Natural killer cell treated with Interleukin-12 subunit alpha and Interleukin-12 subunit beta and Interleukin-15 and Interleukin-18, amount 100 ng/mL, for 72 hours (primary cell): ENCODE measurements around the gene ACAD10. TPM values are rescaled to one million over a fixed set of nuclear protein-coding genes. Genes with fewer than 3 reads are reported as not detected.
"Not testable (repeated sequence)": the region's sequence is repeated elsewhere in the genome, so short reads cannot be mapped to it uniquely, and the experiment has no call there.

Experiments used
- ATAC-seq, 2 donors: fragments of 150-1000 bp; cut with Tn5 transposase in 1 of 2; sonication (Bioruptor Pico), chemical (Tn5 transposase) in 1 of 2; 2 replicates each; pipeline ENCODE4 v1.10.0; 2021
- DNase-seq: peaks from one replicate; pipeline ENCODE4 v3.0.0; 2022; ENCODE audit warnings: low spot score
- H3K27ac Mint-ChIP-seq, 2 donors: 1 replicate in 1 of 2; 2 replicates in 1 of 2; pipeline ENCODE4 v1.8.0; 2022; ENCODE audit warnings: mixed read lengths in 2 of 2, mild to moderate bottlenecking in 1 of 2, moderate library complexity in 1 of 2
- H3K27me3 Mint-ChIP-seq, 2 donors: 1 replicate in 1 of 2; 2 replicates in 1 of 2; pipeline ENCODE4 v1.8.0; 2022; ENCODE audit warnings: mixed read lengths in 2 of 2
- H3K36me3 Mint-ChIP-seq: one replicate; pipeline ENCODE4 v1.8.0; 2022; ENCODE audit warnings: mixed read lengths
- H3K4me1 Mint-ChIP-seq, 2 donors: 1 replicate in 1 of 2; 2 replicates in 1 of 2; pipeline ENCODE4 v1.8.0; 2022; ENCODE audit warnings: low read depth in 2 of 2, mixed read lengths in 2 of 2, mild to moderate bottlenecking in 1 of 2
- H3K4me3 Mint-ChIP-seq: one replicate; pipeline ENCODE4 v1.8.0; 2022; ENCODE audit warnings: mixed read lengths
- H3K9me3 Mint-ChIP-seq: 2 replicates; pipeline ENCODE4 v1.8.0; 2022; ENCODE audit warnings: mixed read lengths
- total RNA-seq, 2 donors: library from RNA; stranded (reverse); gene quantifications; one replicate each; pipeline ENCODE4 v1.2.3, GENCODE V29; 2022

Gene ACAD10
- 10 to 100 TPM; 28.4 to 40.8 TPM for total RNA-seq

GRCh38 chr12:111685811-111686573 is at the start of gene ACAD10, which contains the start of gene BRAP:
ACAD10 (plus strand) TSS chr12:111686053; CDS start chr12:111692710, 6,657 bp downstream.
BRAP (minus strand) TSS chr12:111685956; CDS start chr12:111685792, 164 bp downstream.
- no peaks in the 10 kb centered on the region for H3K9me3 Mint-ChIP-seq
- peaks cover 24 to 26% of the 10 kb centered on the region in 2 donors for H3K4me1 Mint-ChIP-seq

DNA sequence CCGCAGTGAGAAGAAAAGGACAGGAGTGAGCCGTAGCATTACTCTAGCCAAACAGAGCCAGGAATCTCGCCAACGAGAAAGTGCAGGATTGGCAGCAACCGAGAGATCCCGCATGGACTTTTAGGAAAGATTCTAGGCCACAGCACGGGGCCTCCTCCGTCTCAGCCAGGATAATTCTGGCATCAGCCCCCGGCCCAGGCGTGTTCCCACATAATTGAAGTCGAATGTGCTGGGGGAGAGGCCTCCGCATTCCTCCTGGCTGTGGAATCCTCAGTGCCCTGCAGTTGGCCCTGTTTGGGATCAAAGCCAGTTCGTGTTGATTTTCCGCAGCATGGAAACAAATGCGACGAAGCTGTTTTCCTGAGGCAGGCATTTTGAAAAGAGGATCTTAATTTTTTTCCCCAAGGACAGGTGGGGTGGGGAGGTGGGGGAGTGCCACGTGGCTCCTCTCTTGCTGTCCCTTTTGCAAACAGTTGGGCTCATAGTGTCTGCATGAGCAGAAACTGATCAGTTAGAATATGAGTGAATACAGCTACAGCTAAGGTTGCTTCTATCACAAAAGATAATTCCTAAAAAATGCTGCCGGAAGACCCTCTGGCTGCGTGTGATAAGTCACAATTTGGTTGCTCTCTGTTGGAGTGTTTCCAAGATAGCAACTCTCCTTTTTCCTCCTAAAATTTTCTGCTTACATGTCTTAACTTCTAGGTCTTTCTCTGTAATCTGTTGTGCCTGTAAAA is 49.5 kb upstream of the ACAD10 start:
- no peaks in the 10 kb centered on the region for H3K9me3 Mint-ChIP-seq
- H3K4me3 Mint-ChIP-seq: no peak overlapping the region
- DNase-seq (no peak), ATAC-seq (no peak)
- H3K27ac Mint-ChIP-seq: no peak overlapping the region
- H3K4me1 Mint-ChIP-seq: peaks cover 0 to 4% of the 10 kb centered on the region in 2 donors
- H3K27me3 Mint-ChIP-seq: no peaks in the 10 kb centered on the region
- H3K36me3 Mint-ChIP-seq: no peaks in the 10 kb centered on the region

More at GRCh38 chr12:111685811-111686573, at the start of gene ACAD10, which contains the start of gene BRAP:
- DNase-seq (peak; percentile 97), ATAC-seq (peak; percentile 98)
- H3K27me3 Mint-ChIP-seq: no peaks in the 10 kb centered on the region
- peak within 1 kb of the TSS; percentile 95 for H3K4me3 Mint-ChIP-seq
- peaks cover 14% of the 10 kb centered on the region for H3K36me3 Mint-ChIP-seq
- H3K27ac Mint-ChIP-seq: peak within 1 kb of the TSS; percentile 87 to 97

GRCh38 chr12:111638556-111638955 is 47.3 kb upstream of the ACAD10 start:
- no peak overlapping the region for H3K4me3 Mint-ChIP-seq
- DNase-seq (no peak), ATAC-seq (no peak)
- H3K4me1 Mint-ChIP-seq: peaks cover 0 to 4% of the 10 kb centered on the region in 2 donors
- no peaks in the 10 kb centered on the region for H3K9me3 Mint-ChIP-seq
- peaks cover 4% of the 10 kb centered on the region for H3K36me3 Mint-ChIP-seq
- H3K27ac Mint-ChIP-seq: no peak overlapping the region
- no peaks in the 10 kb centered on the region for H3K27me3 Mint-ChIP-seq

DNA sequence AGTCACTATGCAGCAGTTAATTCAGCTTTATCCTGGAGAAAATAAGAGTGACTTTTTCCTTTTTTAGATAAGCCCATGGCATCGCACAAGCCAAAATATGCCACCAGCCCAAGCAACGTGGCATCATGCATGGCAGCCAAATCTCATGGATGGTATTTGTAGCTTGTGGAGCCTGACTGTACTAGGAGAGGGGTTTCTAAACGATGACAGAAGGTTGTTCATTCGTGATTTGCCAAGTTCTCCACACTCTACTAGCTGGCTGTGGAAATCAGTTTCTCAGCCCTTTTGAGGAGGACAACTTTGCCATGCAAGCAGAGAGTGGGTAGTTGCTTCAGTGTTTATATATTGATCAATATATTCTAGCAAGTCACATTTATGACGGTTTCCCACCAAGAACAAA is 45.3 kb upstream of the ACAD10 start:
- no peak for ATAC-seq
- H3K36me3 Mint-ChIP-seq: peaks cover 4% of the 10 kb centered on the region
- peaks cover 0 to 4% of the 10 kb centered on the region in 2 donors for H3K4me1 Mint-ChIP-seq
- DNase-seq: no peak
- no peaks in the 10 kb centered on the region for H3K9me3 Mint-ChIP-seq
- H3K27me3 Mint-ChIP-seq: no peaks in the 10 kb centered on the region
- H3K4me3 Mint-ChIP-seq: no peak overlapping the region
- H3K27ac Mint-ChIP-seq: no peak overlapping the region

DNA sequence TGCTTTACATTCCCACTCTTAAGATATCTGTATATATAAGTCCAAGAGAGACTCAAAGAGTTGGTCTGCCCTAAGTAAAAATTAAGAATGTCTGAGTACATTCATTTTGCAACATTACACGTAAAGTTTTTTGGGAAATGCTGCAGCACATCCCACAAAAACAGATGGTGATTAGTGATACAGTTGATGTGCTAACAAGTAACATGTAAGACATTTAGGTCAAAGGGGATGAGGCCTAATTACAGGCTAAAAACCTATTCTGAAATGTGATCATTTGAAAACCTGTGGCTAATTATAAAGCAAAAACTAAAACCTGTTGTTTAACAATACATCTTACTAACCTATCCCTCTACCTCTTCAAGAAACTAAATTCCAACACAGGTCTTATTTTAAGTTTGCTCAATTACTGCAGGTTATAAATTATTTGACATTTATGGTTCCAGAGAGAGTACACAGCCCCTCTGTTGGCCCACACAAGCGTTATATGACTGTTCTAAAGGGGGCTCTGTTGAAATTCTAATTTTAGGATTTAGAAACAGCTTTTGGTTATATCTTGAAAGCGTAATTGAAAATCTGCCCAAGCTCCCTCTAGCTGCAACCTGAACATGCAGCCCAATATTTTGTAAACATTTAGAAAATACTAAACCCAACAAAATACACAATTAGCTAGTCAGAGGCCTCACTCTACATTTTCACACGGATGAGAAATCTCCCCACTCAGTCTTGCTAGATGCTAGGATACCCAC is 43.0 kb upstream of the ACAD10 start:
- DNase-seq (no peak), ATAC-seq (no peak)
- Mint-ChIP-seq H3K36me3 (peaks cover 14% of the 10 kb centered on the region), H3K4me3 (no peak overlapping the region), H3K4me1 (peaks cover 0 to 3% of the 10 kb centered on the region in 2 donors), H3K27ac (no peak overlapping the region), H3K27me3 (no peaks in the 10 kb centered on the region), H3K9me3 (no peaks in the 10 kb centered on the region)

DNA sequence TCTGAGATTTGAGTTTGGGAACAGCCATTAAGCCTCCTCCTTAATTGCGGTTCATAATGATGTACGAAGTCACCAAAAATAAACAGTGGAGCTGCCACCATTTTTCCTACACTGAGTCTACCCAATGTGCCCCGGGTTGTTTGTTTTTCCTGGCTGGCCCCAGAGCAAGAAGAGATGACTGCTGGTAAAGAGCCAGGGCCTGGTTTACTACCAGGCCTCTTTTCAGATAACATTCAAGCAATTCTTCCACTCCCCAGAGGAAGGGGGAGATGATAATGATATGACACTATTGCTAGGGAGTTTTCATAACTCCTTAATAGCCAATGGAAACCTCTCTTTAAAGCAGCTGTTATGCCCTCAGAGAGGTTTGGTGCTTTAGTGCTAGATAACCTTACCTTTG is 42.4 kb upstream of the ACAD10 start:
- Mint-ChIP-seq H3K36me3 (peaks cover 14% of the 10 kb centered on the region), H3K4me1 (peaks cover 0 to 3% of the 10 kb centered on the region in 2 donors), H3K27me3 (no peaks in the 10 kb centered on the region), H3K9me3 (no peaks in the 10 kb centered on the region), H3K4me3 (no peak overlapping the region), H3K27ac (no peak overlapping the region)
- DNase-seq: no peak
- no peak for ATAC-seq

DNA sequence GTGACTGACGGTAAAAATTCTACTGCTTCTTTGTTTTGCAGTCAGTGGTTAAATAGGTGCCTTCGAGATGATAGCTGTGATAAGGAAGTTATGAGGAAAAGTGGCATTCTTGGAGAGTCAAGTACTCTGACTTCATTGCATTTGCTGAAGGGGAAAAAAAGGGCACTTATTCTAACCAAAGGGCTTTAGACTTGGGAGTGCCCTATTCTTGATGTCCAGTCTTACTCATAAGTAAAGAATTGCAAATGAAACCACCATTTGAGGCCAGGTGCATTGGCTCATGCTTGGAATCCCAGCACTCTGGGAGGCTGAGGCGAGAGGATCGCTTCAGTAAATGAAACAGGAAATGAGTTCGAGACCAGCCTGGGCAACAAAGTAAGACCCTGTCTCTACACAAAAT is 40.4 kb upstream of the ACAD10 start:
- ATAC-seq (no peak), DNase-seq (no peak)
- no peaks in the 10 kb centered on the region for H3K27me3 Mint-ChIP-seq
- no peak overlapping the region for H3K4me3 Mint-ChIP-seq
- H3K36me3 Mint-ChIP-seq: peaks cover 14% of the 10 kb centered on the region
- no peaks in the 10 kb centered on the region for H3K9me3 Mint-ChIP-seq
- no peak overlapping the region for H3K27ac Mint-ChIP-seq
- H3K4me1 Mint-ChIP-seq: peaks cover 0 to 3% of the 10 kb centered on the region in 2 donors

GRCh38 chr12:111650912-111651311 is 34.9 kb upstream of the ACAD10 start:
- H3K4me1 Mint-ChIP-seq: peaks cover 0 to 6% of the 10 kb centered on the region in 2 donors
- H3K27me3 Mint-ChIP-seq: no peaks in the 10 kb centered on the region
- H3K9me3 Mint-ChIP-seq: no peaks in the 10 kb centered on the region
- ATAC-seq (no peak), DNase-seq (no peak)
- peaks cover 20% of the 10 kb centered on the region for H3K36me3 Mint-ChIP-seq
- H3K27ac Mint-ChIP-seq: no peak overlapping the region
- no peak overlapping the region for H3K4me3 Mint-ChIP-seq

DNA sequence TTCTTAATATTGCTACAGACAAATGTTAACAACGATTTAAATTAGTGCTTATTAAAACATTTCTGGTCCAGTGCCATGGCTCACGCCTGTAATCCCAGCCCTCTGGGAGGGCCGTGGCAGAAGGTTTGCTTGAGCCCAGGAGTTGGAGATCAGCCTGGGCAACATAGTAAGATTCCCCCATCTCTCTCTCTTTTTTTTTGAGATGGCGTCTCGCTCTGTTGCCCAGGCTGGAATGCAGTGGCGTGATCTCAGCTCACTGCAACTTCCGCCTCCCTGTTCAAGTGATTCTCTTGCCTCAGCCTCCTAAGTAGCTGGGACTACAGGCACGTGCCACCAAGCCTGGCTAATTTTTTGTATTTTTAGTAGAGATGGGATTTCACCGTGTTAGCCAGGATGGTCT is 33.3 kb upstream of the ACAD10 start:
- not testable (repeated sequence) for H3K4me1 Mint-ChIP-seq, DNase-seq
- peaks cover 15% of the 10 kb centered on the region for H3K36me3 Mint-ChIP-seq

GRCh38 chr12:111653596-111653995 is 32.3 kb upstream of the ACAD10 start:
- Mint-ChIP-seq H3K27me3 (no peaks in the 10 kb centered on the region), H3K27ac (no peak overlapping the region), H3K9me3 (no peaks in the 10 kb centered on the region), H3K4me3 (no peak overlapping the region), H3K4me1 (peaks cover 0 to 3% of the 10 kb centered on the region in 2 donors), H3K36me3 (peaks cover 18% of the 10 kb centered on the region)
- DNase-seq (no peak), ATAC-seq (no peak)

More for the DNA sequence above, 33.3 kb upstream of the ACAD10 start:
- H3K4me3 Mint-ChIP-seq, H3K27ac Mint-ChIP-seq, ATAC-seq, H3K9me3 Mint-ChIP-seq, H3K27me3 Mint-ChIP-seq: not testable (repeated sequence)

DNA sequence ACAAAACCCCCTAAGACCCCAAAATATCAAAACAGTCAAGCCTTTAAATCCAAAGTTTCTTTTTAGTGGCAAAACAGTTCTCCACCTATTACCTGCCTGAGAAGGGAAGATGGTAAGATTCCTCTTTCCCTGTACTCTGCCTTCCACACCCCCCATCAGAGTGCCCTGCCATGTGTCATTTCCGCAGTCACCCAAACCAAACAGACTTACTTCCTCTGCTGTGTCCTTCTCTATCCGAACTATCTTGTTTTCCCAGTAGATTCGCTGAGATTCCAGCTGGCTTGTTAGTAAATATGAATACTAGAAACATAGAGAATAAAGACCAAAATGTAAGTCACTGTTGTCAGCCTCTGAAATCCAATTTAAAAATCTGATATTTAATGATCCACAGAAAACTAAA is 30.5 kb upstream of the ACAD10 start:
- Mint-ChIP-seq H3K27me3 (no peaks in the 10 kb centered on the region), H3K4me1 (peaks cover 0 to 3% of the 10 kb centered on the region in 2 donors), H3K4me3 (no peak overlapping the region), H3K36me3 (peaks cover 23% of the 10 kb centered on the region), H3K9me3 (no peaks in the 10 kb centered on the region), H3K27ac (no peak overlapping the region)
- ATAC-seq (no peak), DNase-seq (no peak)

DNA sequence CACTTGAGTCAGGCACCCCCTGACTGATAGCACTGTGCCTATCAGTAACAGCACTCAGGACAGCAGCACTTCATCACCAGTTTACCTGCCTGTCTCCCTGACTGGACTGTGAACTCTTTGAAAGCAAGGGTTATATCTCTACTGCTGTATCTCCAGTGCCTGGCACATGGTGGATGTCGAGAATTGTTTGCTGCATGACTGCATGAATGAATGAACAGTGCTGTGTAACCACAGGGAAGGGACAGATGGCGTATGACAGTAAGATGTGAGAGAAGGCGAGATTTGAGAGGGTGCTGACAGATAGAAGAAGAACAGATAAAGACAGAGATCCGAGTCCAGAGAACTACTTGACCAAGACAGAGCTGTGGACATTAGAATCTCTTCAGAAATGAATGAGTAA is 29.8 kb upstream of the ACAD10 start:
- ATAC-seq (no peak), DNase-seq (no peak)
- Mint-ChIP-seq H3K36me3 (peaks cover 23% of the 10 kb centered on the region), H3K27me3 (no peaks in the 10 kb centered on the region), H3K9me3 (no peaks in the 10 kb centered on the region), H3K4me3 (no peak overlapping the region), H3K27ac (no peak overlapping the region), H3K4me1 (peaks cover 0 to 3% of the 10 kb centered on the region in 2 donors)

DNA sequence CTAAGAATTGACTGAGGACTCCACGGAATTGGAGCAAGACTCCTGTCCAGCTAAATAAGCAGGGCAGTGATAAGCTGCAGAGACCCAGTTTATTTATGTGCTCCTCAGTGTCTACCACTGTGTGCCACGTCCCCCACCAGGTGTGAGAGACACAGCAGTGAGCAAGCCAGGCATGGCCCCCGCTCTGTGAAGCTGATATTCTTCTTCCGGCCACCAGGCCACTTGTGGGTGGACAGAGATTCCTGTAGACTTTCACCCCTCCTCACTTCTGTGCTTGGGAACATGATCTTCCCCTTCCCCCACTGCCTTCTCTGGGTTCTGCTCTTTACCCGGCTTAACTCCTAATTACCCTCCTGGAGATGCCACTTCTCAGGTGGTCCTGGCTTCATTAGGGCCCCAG is 21.4 kb upstream of the ACAD10 start:
- no peak for DNase-seq
- ATAC-seq: no peak
- Mint-ChIP-seq H3K4me3 (no peak overlapping the region), H3K9me3 (no peaks in the 10 kb centered on the region), H3K4me1 (peaks cover 5 to 10% of the 10 kb centered on the region in 2 donors), H3K27me3 (no peaks in the 10 kb centered on the region), H3K36me3 (peaks cover 21% of the 10 kb centered on the region), H3K27ac (no peak overlapping the region)
